GM12878 (cell line): ENCODE results near the gene SORCS1. TPM values are rescaled to one million over a fixed set of nuclear protein-coding genes. Genes with fewer than 3 reads are reported as not detected.

ENCODE experiments used
- ATAC-seq: fragments of 200-7000 bp; cut with Tn5 transposase; 3 replicates; pipeline ENCODE4 v1.9.1; 2020; ENCODE audit warnings: mild to moderate bottlenecking, moderate library complexity
- BruUV-seq: library from RNA; stranded (reverse); fragments of 400-500 nt; replicated peaks from 2 replicates; lab custom pipeline; 2021; lab: Mats Ljungman, UMichigan
- CTCF ChIA-PET: fragments of 300-600 bp; sonication (Branson Sonifier 250); formaldehyde crosslinking; extraction: SDS; loops from one replicate; lab custom pipeline; 2021; ENCODE audit warnings: inconsistent platforms; lab: Yijun Ruan, JAX
- POLR2A ChIA-PET: fragments of 350-600 bp; formaldehyde crosslinking; extraction: SDS; loops from one replicate; lab custom pipeline; 2021; ENCODE audit warnings: inconsistent platforms; lab: Charles Lee
- RAD21 ChIA-PET: fragments of 300-600 bp; sonication (Branson Sonifier 250); formaldehyde crosslinking; loops from one replicate; lab custom pipeline; 2023; ENCODE audit warnings: antibody characterized with exemption; ENCODE audit not compliant: unreplicated experiment; lab: Charles Lee
- SMC1A ChIA-PET: fragments of 300-600 bp; sonication (Branson Sonifier 250); formaldehyde crosslinking; loops from one replicate; lab custom pipeline; 2023; ENCODE audit not compliant: unreplicated experiment, uncharacterized antibody; lab: Charles Lee
- DNase-seq: peaks from one replicate; pipeline ENCODE4 v3.0.0-alpha.2; 2011; ENCODE audit warnings: low read depth, low spot score
- FAIRE-seq: peaks from 3 replicates; lab custom pipeline; 2011; peaks lifted over from hg19 to GRCh38; lab: Jason Lieb, UNC
- H2AFZ ChIP-seq: 2 replicates; pipeline ENCODE4 v1.6.0; 2011; ENCODE audit warnings: low read depth, low read length, control low read depth; ENCODE audit not compliant: control insufficient read depth
- H3K27ac ChIP-seq: 2 replicates; pipeline ENCODE4 v1.5.1; 2011; ENCODE audit warnings: control low read depth; ENCODE audit not compliant: control insufficient read depth, insufficient read depth
- H3K27me3 ChIP-seq, 2 experiments: replicated peaks in 1 of 2; 2 replicates each; pipeline versions ENCODE4 v1.6.0 to v1.6.1; 2011; ENCODE audit warnings: low read length in 1 of 2; ENCODE audit not compliant: control insufficient read depth in 2 of 2, insufficient read depth in 2 of 2
- H3K36me3 ChIP-seq, 2 experiments: 2 replicates each; pipeline ENCODE4 v1.5.1; 2011; ENCODE audit warnings: low read length in 1 of 2; ENCODE audit not compliant: control insufficient read depth in 2 of 2, insufficient read depth in 2 of 2
- H3K4me1 ChIP-seq: 2 replicates; pipeline ENCODE4 v1.6.1; 2011; ENCODE audit warnings: mild to moderate bottlenecking, low read length, moderate library complexity, mixed read lengths; ENCODE audit not compliant: control insufficient read depth, insufficient read depth
- H3K4me2 ChIP-seq: 2 replicates; pipeline ENCODE4 v1.6.0; 2011; ENCODE audit warnings: control low read depth; ENCODE audit not compliant: control insufficient read depth, insufficient read depth
- H3K4me3 ChIP-seq: fragments of 200-600 bp; sonication (generic); 2 replicates; pipeline ENCODE4 v1.5.1; 2016
- H3K79me2 ChIP-seq: 2 replicates; pipeline ENCODE4 v1.6.0; 2011; ENCODE audit warnings: low read length; ENCODE audit not compliant: control insufficient read depth, insufficient read depth
- H3K9ac ChIP-seq: 2 replicates; pipeline ENCODE4 v1.8.0; 2011; ENCODE audit warnings: low read length, control low read depth, mixed read lengths; ENCODE audit not compliant: control insufficient read depth, insufficient read depth
- H3K9me3 ChIP-seq: replicated peaks from 3 replicates; pipeline ENCODE4 v1.5.1; 2011; ENCODE audit warnings: mild to moderate bottlenecking, low read length; ENCODE audit not compliant: control insufficient read depth, insufficient read depth
- H4K20me1 ChIP-seq: 2 replicates; pipeline ENCODE4 v1.6.0; 2011; ENCODE audit not compliant: control insufficient read depth, insufficient read depth
- DPF2 ChIP-seq: fragments of 450-650 bp; IDR thresholded peaks from 2 replicates; pipeline ENCODE4 v1.6.1; 2017; ENCODE audit warnings: mild to moderate bottlenecking
- GATAD2B ChIP-seq: fragments of 450-650 bp; conservative IDR thresholded peaks from 2 replicates; pipeline ENCODE4 v1.6.1; 2017; ENCODE audit warnings: low read depth, mild to moderate bottlenecking, moderate library complexity
- HDAC2 ChIP-seq: fragments of 200-600 bp; sonication (generic); IDR thresholded peaks from 2 replicates; pipeline ENCODE4 v1.6.1; 2017
- KLF5 ChIP-seq: fragments of 450-650 bp; IDR thresholded peaks from 2 replicates; pipeline ENCODE4 v1.6.1; 2014; ENCODE audit warnings: mild to moderate bottlenecking; ENCODE audit not compliant: partially characterized antibody
- MEF2A ChIP-seq: IDR thresholded peaks from 2 replicates; pipeline ENCODE4 v1.6.1; 2011; ENCODE audit warnings: low read depth, mild to moderate bottlenecking, low read length, moderate library complexity; ENCODE audit not compliant: insufficient read depth
- MYB ChIP-seq: fragments of 150-350 bp; IDR thresholded peaks from 2 replicates; pipeline ENCODE4 v1.6.1; 2014; ENCODE audit warnings: mild to moderate bottlenecking, low read depth, low read length, borderline replicate concordance
- RB1 ChIP-seq: fragments of 450-650 bp; formaldehyde crosslinking; IDR thresholded peaks from 2 replicates; pipeline ENCODE4 v1.6.1; 2017; ENCODE audit warnings: mild to moderate bottlenecking, borderline replicate concordance
- SIN3A ChIP-seq: IDR thresholded peaks from 2 replicates; pipeline ENCODE4 v1.6.1; 2012; ENCODE audit warnings: low read depth, low read length, improper control_type of control experiment
- TCF3 ChIP-seq: IDR thresholded peaks from 2 replicates; pipeline ENCODE4 v1.6.1; 2012; ENCODE audit warnings: low read depth, mild to moderate bottlenecking, low read length, borderline replicate concordance; ENCODE audit not compliant: insufficient read depth
- ZNF217 ChIP-seq: fragments of 450-650 bp; IDR thresholded peaks from 2 replicates; pipeline ENCODE4 v1.6.1; 2017; ENCODE audit warnings: antibody characterized with exemption, mild to moderate bottlenecking
- ZNF384 ChIP-seq: IDR thresholded peaks from 2 replicates; pipeline ENCODE4 v1.6.1; 2012; ENCODE audit warnings: low read depth, mild to moderate bottlenecking, low read length, improper control_type of control experiment, borderline replicate concordance
- ZNF622 ChIP-seq: fragments of 450-650 bp; IDR thresholded peaks from 2 replicates; pipeline ENCODE4 v1.6.1; 2017; ENCODE audit warnings: mild to moderate bottlenecking, inconsistent platforms
- WGBS: methylation state at CpG from one replicate; pipeline ENCODE4 v1.1.6; 2016; ENCODE audit warnings: low lambda C conversion rate; ENCODE audit not compliant: insufficient replicate concordance, insufficient coverage; ENCODE audit errors: missing lambda C conversion rate; 5-methylcytosine and 5-hydroxymethylcytosine counted together
- in situ Hi-C: fragments of 300-500 bp; cut with MboI; formaldehyde crosslinking; loops from 9 replicates; pipeline ENCODE4 v1.14.3; 2018; ENCODE audit warnings: mixed read lengths
- intact Hi-C: fragments of 100-400 bp; cut with micrococcal nuclease; formaldehyde crosslinking; loops from one replicate; pipeline ENCODE4 v1.14.2; 2022; ENCODE audit not compliant: unreplicated experiment
- polyA plus RNA-seq, 11 experiments: library from polyadenylated mRNA; depleted of rRNA in 4 of 11; unstranded in 6 of 11; stranded (reverse) in 5 of 11; fragments of >200 nt; fragmentation: Nextera tagmentation in 4 of 11; fragmentation: Illumina TruSeq in 1 of 11; extraction: Ambion mirVana in 4 of 11; extraction: Trizol in 1 of 11; gene quantifications; 1 replicate in 1 of 11; 2 replicates in 10 of 11; pipeline versions ENCODE4 v1.2.1 to v1.2.3, GENCODE V29; 2011 to 2016; ENCODE audit warnings: inconsistent platforms in 2 of 11, missing spikeins in 2 of 11, low read depth in 1 of 11
- total RNA-seq, 4 experiments: library from RNA; depleted of rRNA in 3 of 4; stranded (reverse); fragments of >200 nt in 3 of 4; fragmentation: Illumina TruSeq in 1 of 4; extraction: Trizol in 1 of 4; gene quantifications; 2 replicates each; pipeline versions ENCODE4 v1.2.1 to v1.2.3, GENCODE V29; 2013 to 2021
- TF ChIP-seq, protein P1 (sequence below): fragments of 450-650 bp; IDR thresholded peaks from 2 replicates; pipeline ENCODE4 v1.6.1; 2018; ENCODE audit warnings: mild to moderate bottlenecking, low read depth, moderate library complexity; ENCODE audit not compliant: partially characterized antibody

Gene SORCS1
- total and polyA plus RNA-seq, 10 of the 15 experiments (the other 5 are each of a cell fraction or from before 2014, with no cell fraction given), result 0.02 to 9.6 (median 0.06) TPM; not detected in 3

DNA sequence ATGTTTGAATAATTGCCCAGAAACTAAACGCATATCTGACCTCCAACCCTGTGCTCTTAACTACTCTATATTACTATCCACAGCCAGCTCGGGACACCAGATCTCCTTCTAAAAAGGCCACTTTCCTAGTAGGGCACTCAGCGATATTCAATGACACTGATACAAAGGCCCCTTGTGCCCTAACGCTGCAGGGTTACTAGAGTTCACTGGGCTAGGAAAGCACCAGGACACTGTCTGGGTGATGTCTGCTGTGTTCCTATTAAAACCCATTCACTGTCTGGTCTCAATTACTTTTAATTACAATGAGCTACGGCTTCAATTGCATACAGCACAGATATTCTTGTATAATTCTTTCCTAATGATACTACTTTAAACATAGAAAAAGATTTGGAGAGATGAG lies 91.7 kb downstream of the SORCS1 start:
- ChIA-PET RAD21 (no interaction called here), SMC1A (no interaction called here), CTCF (interaction anchor here (0.6 kb wide), 1 partner anchor 1238 kb away, joined by 3 read pairs; no protein-coding TSS in a partner anchor), POLR2A (no interaction called here)
- ATAC-seq (no peak), FAIRE-seq (no peak), DNase-seq (no peak)
- Histone ChIP-seq H2AFZ (no peak overlapping the region), H3K9me3 (no peaks in the 10 kb centered on the region), H3K36me3 (no peaks in the 10 kb centered on the region), H3K4me2 (no peak overlapping the region), H3K9ac (no peak overlapping the region), H3K4me1 (no peaks in the 10 kb centered on the region), H3K27me3 (no peaks in the 10 kb centered on the region), H4K20me1 (no peaks in the 10 kb centered on the region), H3K4me3 (no peak overlapping the region), H3K27ac (no peak overlapping the region), H3K79me2 (no peaks in the 10 kb centered on the region)
- TF ChIP-seq DPF2 (no peak), ZNF384 (no peak), TCF3 (no peak), MEF2A (no peak), ZNF622 (no peak), MYB (no peak), ZNF217 (no peak)
- BruUV-seq, result no TSS peak
- 30% methylated on average over 5 of the region's 5 CpGs for WGBS
- in situ Hi-C loops (no loop called here), intact Hi-C loops (no loop called here)

DNA sequence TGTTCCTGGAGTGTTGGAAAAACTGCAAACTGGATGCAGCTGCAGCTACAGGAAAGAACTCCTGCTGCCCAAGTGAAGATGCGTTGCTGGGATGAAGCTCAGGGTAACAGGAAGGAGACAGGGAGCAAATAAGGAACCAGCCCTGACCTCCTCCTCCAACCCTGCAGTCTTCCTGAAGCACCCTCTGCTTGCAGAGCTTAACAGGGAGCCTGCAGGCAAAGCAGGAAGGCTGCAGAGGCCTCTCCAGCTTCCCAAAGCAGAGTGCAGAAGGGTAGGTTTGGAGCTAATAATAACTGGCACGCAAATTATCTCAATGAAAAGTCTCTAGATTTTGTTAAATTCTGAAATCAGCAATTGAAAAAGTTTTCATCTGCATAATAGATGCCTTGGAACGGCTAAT lies 92.5 kb downstream of the SORCS1 start:
- ChIA-PET CTCF (interaction anchor here (0.6 to 1.6 kb wide), 2 partner anchors 9 to 1237 kb away, joined by 3 to 4 read pairs; no protein-coding TSS in a partner anchor), SMC1A (no interaction called here), RAD21 (no interaction called here), POLR2A (interaction anchor here (0.5 kb wide), 1 partner anchor 28 kb away, joined by 7 read pairs; no protein-coding TSS in a partner anchor)
- H3K9ac ChIP-seq, result no peak overlapping the region
- H3K4me3 ChIP-seq, result no peak overlapping the region
- intact Hi-C loops (no loop called here), in situ Hi-C loops (no loop called here)
- H3K4me1 ChIP-seq, result no peaks in the 10 kb centered on the region
- DNase-seq (no peak), FAIRE-seq (no peak), ATAC-seq (no peak)
- no peaks in the 10 kb centered on the region for H3K79me2 ChIP-seq
- no peak overlapping the region for H2AFZ ChIP-seq
- no TSS peak for BruUV-seq
- no peaks in the 10 kb centered on the region for H3K9me3 ChIP-seq
- no peak overlapping the region for H3K4me2 ChIP-seq
- 0% methylated on average over 3 of the region's 3 CpGs for WGBS
- H4K20me1 ChIP-seq, result no peaks in the 10 kb centered on the region
- H3K27me3 ChIP-seq, result no peaks in the 10 kb centered on the region
- no peak overlapping the region for H3K27ac ChIP-seq
- no peaks in the 10 kb centered on the region for H3K36me3 ChIP-seq
- TF ChIP-seq RB1 (no peak), GATAD2B (no peak), HDAC2 (no peak), SIN3A (no peak), KLF5 (no peak)
- TF ChIP-seq, protein P1, sequence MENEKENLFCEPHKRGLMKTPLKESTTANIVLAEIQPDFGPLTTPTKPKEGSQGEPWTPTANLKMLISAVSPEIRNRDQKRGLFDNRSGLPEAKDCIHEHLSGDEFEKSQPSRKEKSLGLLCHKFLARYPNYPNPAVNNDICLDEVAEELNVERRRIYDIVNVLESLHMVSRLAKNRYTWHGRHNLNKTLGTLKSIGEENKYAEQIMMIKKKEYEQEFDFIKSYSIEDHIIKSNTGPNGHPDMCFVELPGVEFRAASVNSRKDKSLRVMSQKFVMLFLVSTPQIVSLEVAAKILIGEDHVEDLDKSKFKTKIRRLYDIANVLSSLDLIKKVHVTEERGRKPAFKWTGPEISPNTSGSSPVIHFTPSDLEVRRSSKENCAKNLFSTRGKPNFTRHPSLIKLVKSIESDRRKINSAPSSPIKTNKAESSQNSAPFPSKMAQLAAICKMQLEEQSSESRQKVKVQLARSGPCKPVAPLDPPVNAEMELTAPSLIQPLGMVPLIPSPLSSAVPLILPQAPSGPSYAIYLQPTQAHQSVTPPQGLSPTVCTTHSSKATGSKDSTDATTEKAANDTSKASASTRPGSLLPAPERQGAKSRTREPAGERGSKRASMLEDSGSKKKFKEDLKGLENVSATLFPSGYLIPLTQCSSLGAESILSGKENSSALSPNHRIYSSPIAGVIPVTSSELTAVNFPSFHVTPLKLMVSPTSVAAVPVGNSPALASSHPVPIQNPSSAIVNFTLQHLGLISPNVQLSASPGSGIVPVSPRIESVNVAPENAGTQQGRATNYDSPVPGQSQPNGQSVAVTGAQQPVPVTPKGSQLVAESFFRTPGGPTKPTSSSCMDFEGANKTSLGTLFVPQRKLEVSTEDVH, result no peak
